GM19193 (cell line): ENCODE results near the gene MARVELD3.

Experiments
- POLR2A ChIP-seq: IDR thresholded peaks from 4 replicates; pipeline ENCODE4 v1.6.1; 2011; ENCODE audit not compliant: insufficient read depth, insufficient read length; ENCODE audit errors: extremely low read depth

Gene MARVELD3, protein sequence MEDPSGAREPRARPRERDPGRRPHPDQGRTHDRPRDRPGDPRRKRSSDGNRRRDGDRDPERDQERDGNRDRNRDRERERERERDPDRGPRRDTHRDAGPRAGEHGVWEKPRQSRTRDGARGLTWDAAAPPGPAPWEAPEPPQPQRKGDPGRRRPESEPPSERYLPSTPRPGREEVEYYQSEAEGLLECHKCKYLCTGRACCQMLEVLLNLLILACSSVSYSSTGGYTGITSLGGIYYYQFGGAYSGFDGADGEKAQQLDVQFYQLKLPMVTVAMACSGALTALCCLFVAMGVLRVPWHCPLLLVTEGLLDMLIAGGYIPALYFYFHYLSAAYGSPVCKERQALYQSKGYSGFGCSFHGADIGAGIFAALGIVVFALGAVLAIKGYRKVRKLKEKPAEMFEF

GRCh38 chr16:71626018-71626857, at the start of gene MARVELD3:
MARVELD3 (plus strand) TSS chr16:71626184; CDS start chr16:71626230, 46 bp downstream.
- no peak for TF ChIP-seq POLR2A

- no peak for TF ChIP-seq POLR2A
These were observed 49.0 kb upstream of the MARVELD3 start, which contains the start of gene TAT for GRCh38 chr16:71576971-71577370. TAT (minus strand) TSS chr16:71577092; CDS start chr16:71576415, 677 bp downstream.

GRCh38 chr16:71584543-71585317, 41.3 kb upstream of the MARVELD3 start:
- no peak for TF ChIP-seq POLR2A

DNA sequence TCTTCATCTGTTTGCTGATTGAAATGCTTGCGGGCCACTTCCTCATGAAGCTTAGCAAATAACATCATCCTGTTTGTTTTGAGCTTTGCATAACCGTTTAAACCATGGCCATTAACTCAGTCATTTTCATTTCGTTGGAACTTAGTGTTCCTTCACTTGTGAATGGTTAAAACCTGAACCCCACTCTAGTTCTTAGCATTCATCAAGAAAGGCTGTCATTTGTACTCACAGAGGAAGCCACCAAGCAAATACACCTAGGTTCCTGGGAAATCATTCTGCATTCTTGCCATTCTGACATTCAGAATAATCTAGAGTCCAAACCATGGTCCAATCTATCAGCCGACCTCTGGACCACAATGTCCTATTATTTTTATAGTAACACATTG, 40.7 kb upstream of the MARVELD3 start:
- TF ChIP-seq POLR2A, result no peak

GRCh38 chr16:71590584-71590983, 35.4 kb upstream of the MARVELD3 start:
- no peak for TF ChIP-seq POLR2A

- no peak for TF ChIP-seq POLR2A
These were observed 34.1 kb upstream of the MARVELD3 start for GRCh38 chr16:71591917-71592316.

GRCh38 chr16:71593048-71593999, 32.7 kb upstream of the MARVELD3 start:
- TF ChIP-seq POLR2A, result no peak

DNA sequence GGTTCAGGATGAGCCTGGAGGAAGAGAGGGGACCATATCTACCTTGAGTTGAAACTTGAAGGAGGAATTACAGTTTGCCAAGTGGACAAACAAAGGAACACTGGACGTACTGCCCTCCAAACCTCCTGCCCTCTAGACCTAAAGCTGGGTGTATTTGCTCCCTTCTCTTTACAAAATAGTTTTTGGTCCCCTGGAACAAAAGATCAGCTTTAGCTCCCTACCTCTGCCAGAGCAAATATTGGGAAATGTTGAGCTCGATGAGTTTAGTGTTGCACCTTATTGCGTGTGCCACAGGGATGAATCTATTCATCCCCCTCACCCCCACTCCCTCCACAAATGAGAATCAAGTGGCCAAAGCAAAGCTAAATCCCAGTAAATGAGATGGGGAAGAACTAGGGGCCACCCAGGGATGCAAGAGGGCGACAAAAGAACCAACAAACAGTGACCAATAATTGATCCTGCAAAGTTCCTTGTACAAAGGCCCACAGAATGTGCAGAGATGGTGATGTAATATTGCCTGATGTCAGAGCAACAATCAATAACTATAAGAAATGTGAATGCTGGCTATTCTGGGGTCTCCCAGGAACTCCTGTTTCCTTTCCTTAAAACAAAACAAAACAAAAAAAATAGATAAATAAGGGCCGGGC, 31.9 kb upstream of the MARVELD3 start:
- TF ChIP-seq POLR2A, result no peak

- no peak for TF ChIP-seq POLR2A
These were observed 25.2 kb upstream of the MARVELD3 start for GRCh38 chr16:71600822-71601221.

- TF ChIP-seq POLR2A, result no peak
These were observed 16.9 kb upstream of the MARVELD3 start for GRCh38 chr16:71609066-71609465.

DNA sequence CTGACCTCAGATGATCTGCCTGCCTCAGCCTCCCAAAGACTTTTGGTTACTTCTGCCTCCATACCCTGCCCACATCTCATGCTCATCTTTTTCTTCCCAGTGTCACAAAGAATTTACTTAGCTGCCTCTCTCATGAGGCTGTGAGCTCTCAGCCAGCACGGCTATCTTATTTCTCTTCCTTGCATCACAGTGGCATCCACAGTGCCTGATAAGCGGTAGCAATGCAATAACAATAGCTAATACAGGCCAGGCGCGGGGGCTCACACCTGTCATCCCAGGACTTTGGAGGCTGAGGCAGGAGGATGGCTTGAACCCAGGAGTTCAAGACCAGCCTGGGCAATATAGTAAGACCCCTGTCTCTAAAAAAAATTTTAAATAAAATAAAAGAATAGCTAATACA, 15.5 kb upstream of the MARVELD3 start:
- no peak for TF ChIP-seq POLR2A

- no peak for TF ChIP-seq POLR2A
These were observed 14.8 kb upstream of the MARVELD3 start for GRCh38 chr16:71610936-71611871.
